NT2/D1 (cell line): Measurements from ENCODE around the gene RCAN2.

Experiments used
- DNase-seq: peaks from one replicate; pipeline ENCODE4 v3.0.0-alpha.2; 2011; ENCODE audit warnings: low read depth, low spot score
- H3K27me3 ChIP-seq: 2 replicates; pipeline ENCODE4 v1.6.0; 2011; ENCODE audit warnings: mild to moderate bottlenecking; ENCODE audit not compliant: insufficient read length, insufficient read depth
- H3K36me3 ChIP-seq: 2 replicates; pipeline ENCODE4 v1.6.1; 2011; ENCODE audit warnings: mild to moderate bottlenecking, low read length, mixed read lengths; ENCODE audit not compliant: insufficient read depth, insufficient read length
- H3K4me1 ChIP-seq: 2 replicates; pipeline ENCODE4 v1.5.1; 2011; ENCODE audit not compliant: insufficient read depth, insufficient read length
- H3K4me3 ChIP-seq: 2 replicates; pipeline ENCODE4 v1.5.1; 2011; ENCODE audit warnings: low read depth; ENCODE audit not compliant: insufficient read length
- H3K9ac ChIP-seq: 2 replicates; pipeline ENCODE4 v1.6.0; 2011; ENCODE audit warnings: low read depth; ENCODE audit not compliant: insufficient read length
- H3K9me3 ChIP-seq: 2 replicates; pipeline ENCODE4 v1.5.1; 2011; ENCODE audit warnings: mild to moderate bottlenecking, low read length; ENCODE audit not compliant: insufficient read depth
- SUZ12 ChIP-seq: IDR thresholded peaks from 2 replicates; pipeline ENCODE4 v1.6.1; 2011; ENCODE audit not compliant: insufficient read length, insufficient read depth; ENCODE audit errors: extremely low read depth
- YY1 ChIP-seq: IDR thresholded peaks from 2 replicates; pipeline ENCODE4 v1.6.1; 2011; ENCODE audit not compliant: insufficient read length, insufficient read depth
- ZNF274 ChIP-seq: IDR thresholded peaks from 2 replicates; pipeline ENCODE4 v1.6.1; 2011; ENCODE audit warnings: mild to moderate bottlenecking, low read depth, low read length

Gene RCAN2

GRCh38 chr6:46521464-46521971 lies 30.3 kb upstream of the RCAN2 start:
- Histone ChIP-seq H3K27me3 (no peaks in the 10 kb centered on the region), H3K4me3 (no peak overlapping the region), H3K9ac (no peak overlapping the region), H3K4me1 (no peaks in the 10 kb centered on the region), H3K36me3 (no peaks in the 10 kb centered on the region), H3K9me3 (no peaks in the 10 kb centered on the region)
- DNase-seq, result no peak
- TF ChIP-seq SUZ12, result no peak
- no peak for TF ChIP-seq ZNF274

GRCh38 chr6:46517202-46517601 lies 26.0 kb upstream of the RCAN2 start:
- no peak for DNase-seq
- no peak overlapping the region for H3K9ac ChIP-seq
- H3K9me3 ChIP-seq, result no peaks in the 10 kb centered on the region
- no peaks in the 10 kb centered on the region for H3K27me3 ChIP-seq
- no peaks in the 10 kb centered on the region for H3K36me3 ChIP-seq
- TF ChIP-seq SUZ12, result no peak
- TF ChIP-seq YY1, result no peak
- no peaks in the 10 kb centered on the region for H3K4me1 ChIP-seq
- H3K4me3 ChIP-seq, result no peak overlapping the region

- H3K9me3 ChIP-seq, result no peaks in the 10 kb centered on the region
- H3K4me1 ChIP-seq, result no peaks in the 10 kb centered on the region
- H3K9ac ChIP-seq, result no peak overlapping the region
- H3K36me3 ChIP-seq, result no peaks in the 10 kb centered on the region
- TF ChIP-seq SUZ12 (no peak), YY1 (no peak), ZNF274 (no peak)
- no peaks in the 10 kb centered on the region for H3K27me3 ChIP-seq
- no peak overlapping the region for H3K4me3 ChIP-seq
- DNase-seq, result no peak
Measured at GRCh38 chr6:46513533-46513932, 22.3 kb upstream of the RCAN2 start.

GRCh38 chr6:46511320-46511719 lies 20.1 kb upstream of the RCAN2 start:
- Histone ChIP-seq H3K36me3 (no peaks in the 10 kb centered on the region), H3K4me1 (no peaks in the 10 kb centered on the region), H3K4me3 (no peak overlapping the region), H3K9me3 (no peaks in the 10 kb centered on the region), H3K9ac (no peak overlapping the region), H3K27me3 (no peaks in the 10 kb centered on the region)
- TF ChIP-seq ZNF274 (no peak), SUZ12 (no peak), YY1 (no peak)
- DNase-seq, result no peak

- TF ChIP-seq ZNF274 (no peak), YY1 (no peak), SUZ12 (no peak)
- no peaks in the 10 kb centered on the region for H3K36me3 ChIP-seq
- H3K4me1 ChIP-seq, result no peaks in the 10 kb centered on the region
- H3K9me3 ChIP-seq, result no peaks in the 10 kb centered on the region
- H3K9ac ChIP-seq, result no peak overlapping the region
- H3K27me3 ChIP-seq, result no peaks in the 10 kb centered on the region
- H3K4me3 ChIP-seq, result no peak overlapping the region
- DNase-seq, result no peak
Measured at GRCh38 chr6:46510651-46511050, 19.4 kb upstream of the RCAN2 start.

- no peak overlapping the region for H3K4me3 ChIP-seq
- TF ChIP-seq YY1, result no peak
- TF ChIP-seq SUZ12, result no peak
- no peak for TF ChIP-seq ZNF274
- no peaks in the 10 kb centered on the region for H3K4me1 ChIP-seq
- no peaks in the 10 kb centered on the region for H3K9me3 ChIP-seq
- H3K9ac ChIP-seq, result no peak overlapping the region
- H3K27me3 ChIP-seq, result no peaks in the 10 kb centered on the region
- no peak for DNase-seq
- no peaks in the 10 kb centered on the region for H3K36me3 ChIP-seq
Measured at GRCh38 chr6:46509981-46510510, 18.8 kb upstream of the RCAN2 start.

GRCh38 chr6:46509063-46509462 lies 17.8 kb upstream of the RCAN2 start:
- TF ChIP-seq YY1, result no peak
- no peak for TF ChIP-seq SUZ12
- no peak for TF ChIP-seq ZNF274
- no peaks in the 10 kb centered on the region for H3K4me1 ChIP-seq
- H3K9ac ChIP-seq, result no peak overlapping the region
- DNase-seq, result no peak
- no peaks in the 10 kb centered on the region for H3K27me3 ChIP-seq
- H3K36me3 ChIP-seq, result no peaks in the 10 kb centered on the region
- H3K9me3 ChIP-seq, result no peaks in the 10 kb centered on the region
- no peak overlapping the region for H3K4me3 ChIP-seq

GRCh38 chr6:46507426-46507825 lies 16.2 kb upstream of the RCAN2 start:
- no peak overlapping the region for H3K4me3 ChIP-seq
- no peaks in the 10 kb centered on the region for H3K9me3 ChIP-seq
- no peak overlapping the region for H3K9ac ChIP-seq
- TF ChIP-seq ZNF274 (no peak), SUZ12 (no peak), YY1 (no peak)
- DNase-seq, result no peak
- no peaks in the 10 kb centered on the region for H3K36me3 ChIP-seq
- H3K27me3 ChIP-seq, result no peaks in the 10 kb centered on the region
- H3K4me1 ChIP-seq, result no peaks in the 10 kb centered on the region
